ENCODE data around the gene HDHD3.

HDHD3 gene

DNA sequence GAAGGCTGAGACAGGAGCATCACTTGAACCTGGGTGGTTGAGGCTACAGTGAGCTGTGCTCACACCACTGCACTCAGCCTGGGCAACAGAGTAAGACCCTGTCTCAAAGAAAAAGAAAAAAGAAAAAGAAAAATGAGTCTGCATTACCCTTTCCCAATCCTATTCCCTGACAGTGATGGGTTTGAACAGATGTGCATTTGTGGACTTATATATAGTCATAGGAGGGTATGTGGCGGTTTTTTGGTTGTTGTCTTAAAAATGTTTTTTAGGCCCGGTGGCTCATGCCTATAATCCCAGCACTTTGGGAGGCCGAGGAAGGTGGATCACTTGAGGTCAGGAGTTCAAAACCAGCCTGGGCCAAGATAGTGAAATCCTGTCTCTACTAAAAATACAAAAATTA, 13.4 kb downstream of the HDHD3 start:
- no peak for DNase-seq (ENCODE audit: low read depth)

DNA sequence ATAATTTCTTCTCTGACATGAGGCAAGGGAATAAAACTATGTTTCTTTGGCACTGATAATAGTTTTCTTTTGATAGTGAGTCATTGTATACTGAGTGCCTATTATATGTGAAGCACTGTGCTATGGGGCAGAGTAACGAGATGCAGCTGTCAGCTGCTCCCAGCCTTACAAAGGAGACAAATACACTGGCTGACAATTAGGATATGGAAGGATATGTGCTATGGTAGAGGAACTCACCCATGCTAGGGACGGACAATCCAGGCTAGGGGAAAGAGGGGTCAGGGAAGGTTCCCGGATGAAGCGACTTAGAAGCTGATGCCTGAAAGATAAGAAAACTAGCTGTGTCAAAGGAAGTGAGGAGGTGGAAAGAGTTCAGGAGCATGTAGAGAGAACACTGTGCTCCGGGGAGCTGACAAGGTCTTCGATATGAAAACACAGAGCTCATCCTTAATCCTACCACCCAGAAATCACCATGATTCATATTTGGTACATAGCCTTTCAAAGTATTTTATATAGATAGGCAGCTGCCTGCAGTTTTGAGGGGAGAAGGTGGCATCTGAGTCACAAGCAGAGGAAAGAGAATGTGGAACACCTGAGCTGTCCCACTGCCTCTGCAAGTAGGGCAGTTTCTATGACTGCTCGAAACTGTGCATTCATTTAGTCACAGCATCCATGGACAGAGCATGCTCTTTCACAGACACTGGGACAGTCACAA, 15.3 kb downstream of the HDHD3 start:
- no peak for DNase-seq (ENCODE audit: low read depth)

DNA sequence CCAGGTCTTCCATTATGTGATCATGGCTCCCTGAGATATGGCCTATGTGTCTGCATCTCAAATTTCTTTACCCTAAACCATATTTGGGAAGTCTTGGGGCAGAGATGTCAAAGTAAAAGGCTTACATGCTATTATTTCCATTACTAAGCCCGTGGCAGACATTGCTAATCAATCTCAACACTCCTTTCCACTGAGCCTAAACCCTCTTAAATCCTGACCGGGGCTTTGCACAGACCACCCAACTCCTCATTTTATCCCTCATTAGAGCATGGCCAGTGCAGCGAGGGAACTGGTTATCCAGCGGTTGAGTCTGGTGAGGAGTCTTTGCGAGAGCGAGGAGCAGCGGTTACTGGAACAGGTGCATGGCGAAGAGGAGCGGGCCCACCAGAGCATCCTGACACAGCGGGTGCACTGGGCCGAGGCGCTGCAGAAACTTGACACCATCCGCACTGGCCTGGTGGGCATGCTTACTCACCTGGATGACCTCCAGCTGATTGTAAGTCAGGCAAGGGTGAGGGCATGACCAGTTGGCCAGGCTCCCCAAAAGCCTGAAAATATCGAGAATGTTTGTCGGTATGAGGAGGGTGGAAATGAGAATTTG, 16.4 kb downstream of the HDHD3 start:
- no peak for DNase-seq (ENCODE audit: low read depth)

- no peak for DNase-seq (ENCODE audit: low read depth)
Observed at GRCh38 chr9:113359385-113359784, 17.4 kb downstream of the HDHD3 start.

- DNase-seq (ENCODE audit: low read depth): no peak
Observed at GRCh38 chr9:113356686-113357292, 20.0 kb downstream of the HDHD3 start.

DNA sequence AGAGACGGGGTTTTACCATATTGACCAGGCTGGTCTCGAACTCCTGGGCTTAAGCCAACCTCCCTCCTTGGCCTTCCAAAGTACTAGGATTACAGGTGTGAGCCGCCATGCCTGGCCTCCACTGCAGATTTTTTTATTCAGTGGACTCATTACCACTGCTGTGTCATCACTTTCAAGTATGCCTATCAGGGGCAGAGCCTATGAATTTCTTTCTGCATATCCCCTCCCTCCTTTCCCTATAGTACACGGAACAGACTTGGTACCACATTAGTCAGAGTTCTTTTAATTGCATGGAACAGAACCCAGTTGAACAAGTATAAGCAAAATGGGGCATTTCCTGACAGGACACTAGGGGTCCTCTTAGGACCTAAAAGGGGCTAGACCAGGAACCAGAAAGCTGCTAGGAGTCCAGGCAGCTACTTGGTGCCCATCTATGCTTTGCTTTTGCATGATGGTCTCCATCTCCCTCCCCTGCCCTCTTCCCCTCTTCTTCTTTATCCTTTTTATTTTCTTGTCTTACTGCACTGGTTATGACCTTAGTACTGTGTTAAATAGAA, 21.7 kb downstream of the HDHD3 start:
- no peak for DNase-seq (ENCODE audit: low read depth)

- no peak for DNase-seq (ENCODE audit: low read depth)
Observed at GRCh38 chr9:113352411-113352810, 24.4 kb downstream of the HDHD3 start.

DNA sequence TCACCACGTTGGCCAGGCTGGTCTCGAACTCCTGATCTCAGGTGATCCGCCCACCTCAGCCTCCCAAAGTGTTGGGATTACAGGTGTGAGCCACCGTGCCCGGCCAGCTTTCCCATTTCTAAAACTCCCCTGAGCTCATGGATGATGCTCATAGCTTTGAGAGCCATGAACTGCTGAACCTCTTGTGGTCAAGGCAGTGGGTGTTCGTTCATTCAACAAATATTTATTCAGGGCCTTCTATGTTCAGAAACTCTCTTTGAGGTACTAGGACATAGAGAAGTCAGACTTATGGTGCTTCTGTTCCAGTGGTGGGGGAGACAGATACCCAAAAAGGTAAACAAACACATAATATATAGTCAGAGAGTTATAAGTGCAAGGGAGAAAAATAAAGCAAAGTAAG, 24.8 kb downstream of the HDHD3 start:
- no peak for DNase-seq (ENCODE audit: low read depth)

GRCh38 chr9:113350937-113351336, 25.8 kb downstream of the HDHD3 start:
- no peak for DNase-seq (ENCODE audit: low read depth)

DNA sequence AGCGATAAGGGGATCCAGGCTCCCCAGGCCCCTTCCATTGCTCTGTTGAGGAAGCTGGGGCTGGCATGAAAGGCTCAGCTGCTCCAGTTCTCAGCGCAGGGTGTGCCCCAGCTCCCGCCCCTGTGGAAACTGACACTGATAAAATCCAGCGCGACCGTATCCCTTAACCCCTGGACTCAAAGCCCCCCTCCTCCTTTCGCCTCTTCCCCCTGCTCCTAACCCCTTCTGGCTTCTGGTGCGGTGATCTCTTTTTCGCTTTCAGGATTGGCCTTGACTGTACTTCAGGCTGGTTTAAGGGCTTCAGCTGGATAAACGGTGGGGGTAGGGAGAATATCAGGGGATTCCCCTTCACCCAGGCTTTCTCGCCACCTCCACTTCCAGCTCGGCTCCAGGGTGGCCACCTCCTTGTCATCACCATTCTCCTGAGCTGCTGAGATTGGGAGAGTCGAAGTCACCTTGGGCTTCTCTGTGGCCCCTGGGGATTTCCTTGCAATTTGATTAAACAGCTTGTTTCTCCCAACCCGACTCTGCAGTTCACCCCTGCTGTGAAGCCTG, 26.6 kb downstream of the HDHD3 start:
- DNase-seq (ENCODE audit: low read depth): no peak

GRCh38 chr9:113349445-113350094, 27.2 kb downstream of the HDHD3 start, which contains the start of gene BSPRY:
BSPRY (plus strand) TSS chr9:113349541; CDS start chr9:113349580, 39 bp downstream.
- no peak for DNase-seq (ENCODE audit: low read depth)

DNA sequence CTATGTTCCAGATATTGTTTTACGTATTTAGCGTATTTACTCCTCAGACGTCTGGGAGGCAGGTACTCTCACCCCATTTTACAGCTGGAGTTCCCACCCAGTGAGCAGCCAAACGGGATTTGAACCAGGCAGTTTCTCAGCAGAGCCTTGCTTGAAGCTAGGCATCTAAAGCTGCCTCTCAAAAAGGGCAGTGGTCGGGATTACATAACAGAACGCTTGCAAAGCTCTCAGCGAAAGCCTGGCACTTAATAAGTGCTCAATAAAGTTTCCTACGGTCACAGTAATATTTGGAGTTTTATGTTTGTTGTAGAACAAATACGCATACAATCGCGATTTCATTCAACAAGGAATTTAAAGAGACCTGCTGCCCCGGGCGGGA, 27.7 kb downstream of the HDHD3 start:
- no peak for DNase-seq (ENCODE audit: low read depth)

DNA sequence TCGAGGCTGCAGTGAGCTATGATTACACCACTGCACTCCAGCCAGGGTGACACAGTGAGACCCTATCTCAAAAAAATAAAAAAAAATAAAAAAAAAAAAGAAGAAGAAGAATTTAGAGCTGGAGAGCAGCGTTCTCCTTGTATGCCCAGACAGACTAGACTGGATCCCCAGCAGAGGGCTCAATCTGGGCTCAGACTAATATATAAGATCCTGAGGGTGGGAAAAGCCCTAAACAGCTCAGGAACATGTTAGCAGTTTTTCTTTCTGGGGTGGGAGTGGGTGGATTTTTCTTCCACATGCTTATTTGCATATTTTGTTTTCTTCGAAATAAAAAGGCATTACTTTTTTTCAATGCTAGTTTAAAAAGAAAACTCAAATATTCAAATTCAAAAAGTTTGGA, 28.3 kb downstream of the HDHD3 start:
- no peak for DNase-seq (ENCODE audit: low read depth)

- no peak for DNase-seq (ENCODE audit: low read depth)
Observed at GRCh38 chr9:113345671-113346070, 31.1 kb downstream of the HDHD3 start.

- no peak for DNase-seq (ENCODE audit: low read depth)
Observed at GRCh38 chr9:113345190-113345589, 31.6 kb downstream of the HDHD3 start.

GRCh38 chr9:113343732-113344231, 33.0 kb downstream of the HDHD3 start:
- DNase-seq (ENCODE audit: low read depth): no peak

- DNase-seq (ENCODE audit: low read depth): no peak
Observed at GRCh38 chr9:113341712-113342410, 34.9 kb downstream of the HDHD3 start.

DNA sequence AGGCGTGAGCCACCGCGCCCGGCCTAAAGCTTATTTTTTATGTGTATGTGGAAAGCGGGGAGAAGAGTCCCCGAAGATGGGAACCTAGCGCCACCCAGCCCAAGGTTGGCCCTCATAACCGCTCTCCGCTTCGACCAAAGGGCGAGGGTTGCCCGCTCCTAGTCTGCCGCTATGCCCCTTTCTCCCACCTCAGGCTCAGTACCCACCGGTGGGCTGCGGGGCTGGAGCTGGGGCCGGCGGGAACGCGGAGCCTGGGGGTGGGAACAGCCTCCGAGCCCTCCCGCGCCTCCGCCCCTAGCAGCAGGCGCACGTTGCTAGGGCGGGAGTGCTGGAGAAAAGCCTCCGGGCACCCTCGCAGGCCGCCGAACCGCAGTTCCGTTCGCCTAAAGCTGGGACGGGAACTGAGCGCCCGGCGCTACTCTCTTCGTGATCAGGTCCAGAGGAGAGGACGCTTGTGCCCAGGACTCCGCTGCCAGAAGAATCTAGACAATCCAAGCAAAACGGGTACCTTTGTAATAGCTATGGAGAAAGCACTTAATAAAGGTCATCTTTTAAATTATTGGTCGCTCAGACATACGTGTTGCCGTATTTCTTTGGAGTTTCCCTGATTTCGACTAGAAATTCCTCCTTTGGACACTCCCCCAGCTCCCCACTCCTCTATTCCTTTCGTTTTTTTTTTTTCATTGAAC, 36.6 kb downstream of the HDHD3 start, which contains the start of gene WDR31:
Gene WDR31, minus strand, starts transcription at position 265 of the 689 bp plus-strand sequence. CDS start 8,253 bp downstream, outside the sequence.
- peak; percentile 41 for DNase-seq (ENCODE audit: low read depth)

DNA sequence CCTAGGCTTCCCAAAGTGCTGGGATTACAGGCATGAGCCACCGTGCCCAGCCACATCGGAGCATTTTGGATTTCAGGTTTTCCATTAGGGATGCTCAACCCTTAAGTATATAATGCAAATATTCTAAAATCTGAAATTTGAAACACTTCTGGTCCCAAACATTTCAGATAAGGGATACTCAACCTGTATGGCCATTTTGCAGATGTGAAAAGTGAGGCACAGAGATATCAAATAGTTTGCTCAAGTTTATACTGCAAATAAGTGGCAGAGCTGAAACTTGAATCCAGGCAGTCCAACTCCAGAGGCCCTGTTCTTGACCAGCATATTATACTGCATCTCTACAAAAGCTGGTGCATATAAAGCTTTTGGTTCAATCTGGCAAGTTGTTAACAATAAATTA, 39.1 kb downstream of the HDHD3 start:
- no peak for DNase-seq (ENCODE audit: low read depth)

DNA sequence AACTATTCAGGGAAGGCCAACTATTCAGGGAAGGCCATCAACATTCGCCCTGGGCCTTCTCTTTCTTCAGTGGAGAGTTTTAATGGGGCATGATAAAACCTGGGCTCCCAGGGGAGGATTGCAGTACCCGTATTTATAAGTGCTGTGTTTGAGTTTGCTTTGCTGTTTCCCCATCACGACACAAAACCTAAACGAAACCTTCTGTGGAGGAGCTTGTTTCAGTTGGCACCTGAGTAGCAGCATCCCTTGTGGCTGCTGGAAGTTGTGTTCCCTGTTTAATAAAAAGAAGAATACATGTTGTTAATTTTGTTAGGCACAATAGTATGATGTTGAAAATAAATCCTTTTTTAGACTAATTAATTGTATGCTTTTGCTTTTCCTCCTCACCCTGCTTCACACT, 45.0 kb downstream of the HDHD3 start:
- no peak for DNase-seq (ENCODE audit: low read depth)

Measured in HS-27A (cell line).